Astrocyte (in vitro differentiated cells and primary cell): Measurements from ENCODE around the gene PREX1.

ENCODE experiments used
- EZH2 ChIP-seq: IDR thresholded peaks from 2 replicates; pipeline ENCODE4 v1.6.1; 2012; ENCODE audit warnings: mild to moderate bottlenecking, low read length, inconsistent platforms; ENCODE audit not compliant: insufficient read depth
- TF ChIP-seq, protein P1 (sequence below): IDR thresholded peaks from 2 replicates; pipeline ENCODE4 v1.5.1; 2011; ENCODE audit warnings: low read depth, mild to moderate bottlenecking, inconsistent platforms, low read length, moderate library complexity; ENCODE audit not compliant: insufficient read depth

DNA sequence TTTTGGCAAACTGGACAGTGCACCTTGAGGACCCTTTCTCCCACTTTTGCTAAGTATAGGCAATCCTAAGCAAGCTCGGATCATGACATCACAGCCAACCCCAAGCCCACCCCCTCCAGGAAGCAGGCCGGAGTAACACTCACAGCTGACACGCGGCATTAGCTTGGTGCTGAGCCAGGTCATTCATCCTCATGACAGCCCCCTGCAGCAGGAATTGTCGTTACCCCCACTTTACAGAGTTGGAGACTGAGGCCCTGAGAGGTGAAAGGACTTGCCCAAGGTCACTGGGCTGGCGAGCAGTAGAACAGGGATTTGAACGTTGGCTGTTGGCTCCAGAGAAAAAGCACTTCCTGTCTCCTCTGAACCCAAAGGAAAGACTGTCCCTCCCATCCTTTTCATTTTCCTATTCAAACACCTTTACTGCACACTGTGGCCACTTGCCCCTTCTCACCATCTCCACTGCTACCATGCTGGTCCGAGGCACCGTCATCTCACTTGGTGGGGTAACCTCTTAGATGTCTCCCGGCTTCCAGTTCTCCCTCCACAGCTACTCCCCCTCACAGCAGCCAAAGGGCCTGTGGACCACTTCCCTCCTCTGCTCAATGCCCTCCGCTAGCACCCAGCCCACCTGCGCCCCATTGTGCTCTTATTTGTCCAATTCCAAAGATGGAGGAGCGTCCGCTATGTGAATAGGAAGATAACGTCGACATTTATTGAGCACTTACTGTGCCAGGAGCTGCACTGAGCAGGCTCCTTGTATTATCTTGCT lies 84.7 kb downstream of the PREX1 start:
- TF ChIP-seq, protein P1, sequence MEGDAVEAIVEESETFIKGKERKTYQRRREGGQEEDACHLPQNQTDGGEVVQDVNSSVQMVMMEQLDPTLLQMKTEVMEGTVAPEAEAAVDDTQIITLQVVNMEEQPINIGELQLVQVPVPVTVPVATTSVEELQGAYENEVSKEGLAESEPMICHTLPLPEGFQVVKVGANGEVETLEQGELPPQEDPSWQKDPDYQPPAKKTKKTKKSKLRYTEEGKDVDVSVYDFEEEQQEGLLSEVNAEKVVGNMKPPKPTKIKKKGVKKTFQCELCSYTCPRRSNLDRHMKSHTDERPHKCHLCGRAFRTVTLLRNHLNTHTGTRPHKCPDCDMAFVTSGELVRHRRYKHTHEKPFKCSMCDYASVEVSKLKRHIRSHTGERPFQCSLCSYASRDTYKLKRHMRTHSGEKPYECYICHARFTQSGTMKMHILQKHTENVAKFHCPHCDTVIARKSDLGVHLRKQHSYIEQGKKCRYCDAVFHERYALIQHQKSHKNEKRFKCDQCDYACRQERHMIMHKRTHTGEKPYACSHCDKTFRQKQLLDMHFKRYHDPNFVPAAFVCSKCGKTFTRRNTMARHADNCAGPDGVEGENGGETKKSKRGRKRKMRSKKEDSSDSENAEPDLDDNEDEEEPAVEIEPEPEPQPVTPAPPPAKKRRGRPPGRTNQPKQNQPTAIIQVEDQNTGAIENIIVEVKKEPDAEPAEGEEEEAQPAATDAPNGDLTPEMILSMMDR: no peak
- TF ChIP-seq EZH2: no peak
